Lower leg skin (tissue), 3 donors: ENCODE measurements around the gene RASEF.

ENCODE experiments used
- CTCF ChIP-seq, 3 donors: fragments of 450-650 bp; IDR thresholded peaks; one replicate each; pipeline ENCODE4 v1.5.1; 2016; ENCODE audit warnings: antibody characterized with exemption in 3 of 3, mild to moderate bottlenecking in 3 of 3, moderate library complexity in 2 of 3
- POLR2A ChIP-seq, 2 donors: fragments of 450-650 bp; IDR thresholded peaks; one replicate each; pipeline ENCODE4 v1.6.1; 2016 to 2017; ENCODE audit warnings: antibody characterized with exemption in 2 of 2, mild to moderate bottlenecking in 1 of 2, moderate library complexity in 1 of 2

GRCh38 chr9:82987370-82988189 lies 75.4 kb downstream of the RASEF start:
- no peak for TF ChIP-seq CTCF (IDR thresholded peaks at IDR 0.05)
- no peak for TF ChIP-seq POLR2A (IDR thresholded peaks at IDR 0.05)
